ENCODE results near the gene PVALB. TPM values are rescaled to one million over a fixed set of nuclear protein-coding genes. Genes with fewer than 3 reads are reported as not detected.

PVALB gene
- total RNA-seq, 1 donor from 2014 or later: not detected

DNA sequence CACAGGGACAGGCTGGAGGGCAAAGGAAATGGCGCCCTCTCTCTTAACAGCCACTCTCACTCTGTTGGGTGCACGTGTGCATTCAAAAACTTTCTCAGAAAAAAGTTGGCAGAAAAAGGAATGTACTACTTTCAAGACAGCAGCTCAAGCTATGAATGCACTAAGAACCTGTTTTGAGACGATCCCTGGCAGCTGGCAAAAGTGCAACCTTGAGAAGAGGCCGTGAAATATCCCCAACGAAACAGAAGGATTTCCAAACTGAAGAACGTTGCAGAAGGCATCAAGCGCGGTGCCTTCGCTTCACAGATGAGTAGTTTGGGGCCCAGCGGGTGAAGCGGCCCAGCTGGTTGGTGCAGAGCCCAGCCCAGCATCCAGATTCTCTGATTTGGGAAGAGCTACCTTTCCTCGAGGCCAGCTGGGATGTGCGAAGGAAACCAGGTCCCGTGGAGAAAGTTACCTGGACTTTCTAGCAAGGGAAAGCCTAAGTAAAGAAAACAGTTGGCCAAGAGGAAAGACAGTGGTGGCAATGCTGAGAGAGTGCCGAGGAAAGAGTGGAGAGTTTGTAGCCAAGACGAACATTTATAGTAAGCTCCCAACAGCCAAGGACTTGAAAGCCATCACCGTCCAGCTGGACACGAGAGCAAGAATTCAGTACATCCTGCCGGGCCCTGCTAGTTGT lies 57.2 kb downstream of the PVALB start:
- H3K36me3 Mint-ChIP-seq (ENCODE audit: low read depth): peaks cover 5% of the 10 kb centered on the region
- H3K4me1 Mint-ChIP-seq (ENCODE audit: low read depth): peaks cover 9% of the 10 kb centered on the region
- H3K27ac Mint-ChIP-seq (ENCODE audit: unreplicated experiment): no peak overlapping the region
- DNase-seq (ENCODE audit: low spot score): peak; percentile 29
- TF ChIP-seq CTCF (IDR thresholded peaks at IDR 0.05): no peak
- H3K4me3 Mint-ChIP-seq (ENCODE audit: unreplicated experiment): no peak overlapping the region
- peaks cover 8% of the 10 kb centered on the region for H3K27me3 Mint-ChIP-seq (ENCODE audit: low read depth)
- no peaks in the 10 kb centered on the region for H3K9me3 Mint-ChIP-seq (ENCODE audit: low read depth)

- no peak for TF ChIP-seq CTCF (IDR thresholded peaks at IDR 0.05)
- no peak overlapping the region for H3K27ac Mint-ChIP-seq (ENCODE audit: unreplicated experiment)
- no peaks in the 10 kb centered on the region for H3K9me3 Mint-ChIP-seq (ENCODE audit: low read depth)
- peaks cover 9% of the 10 kb centered on the region for H3K4me1 Mint-ChIP-seq (ENCODE audit: low read depth)
- no peak overlapping the region for H3K4me3 Mint-ChIP-seq (ENCODE audit: unreplicated experiment)
- H3K27me3 Mint-ChIP-seq (ENCODE audit: low read depth): peaks cover 13% of the 10 kb centered on the region
- peaks cover 4% of the 10 kb centered on the region for H3K36me3 Mint-ChIP-seq (ENCODE audit: low read depth)
- peak; percentile 68 for DNase-seq (ENCODE audit: low spot score)
Measured at GRCh38 chr22:36758792-36759271, 58.0 kb downstream of the PVALB start.

- TF ChIP-seq CTCF (IDR thresholded peaks at IDR 0.05): peak; percentile 82
- H3K4me1 Mint-ChIP-seq (ENCODE audit: low read depth): peaks cover 6% of the 10 kb centered on the region
- peak; percentile 82 for DNase-seq (ENCODE audit: low spot score)
- no peaks in the 10 kb centered on the region for H3K9me3 Mint-ChIP-seq (ENCODE audit: low read depth)
- H3K36me3 Mint-ChIP-seq (ENCODE audit: low read depth): peaks cover 2% of the 10 kb centered on the region
- H3K27ac Mint-ChIP-seq (ENCODE audit: unreplicated experiment): no peak overlapping the region
- peaks cover 24% of the 10 kb centered on the region for H3K27me3 Mint-ChIP-seq (ENCODE audit: low read depth)
- H3K4me3 Mint-ChIP-seq (ENCODE audit: unreplicated experiment): no peak overlapping the region
Measured at GRCh38 chr22:36757668-36758211, 59.1 kb downstream of the PVALB start.

DNA sequence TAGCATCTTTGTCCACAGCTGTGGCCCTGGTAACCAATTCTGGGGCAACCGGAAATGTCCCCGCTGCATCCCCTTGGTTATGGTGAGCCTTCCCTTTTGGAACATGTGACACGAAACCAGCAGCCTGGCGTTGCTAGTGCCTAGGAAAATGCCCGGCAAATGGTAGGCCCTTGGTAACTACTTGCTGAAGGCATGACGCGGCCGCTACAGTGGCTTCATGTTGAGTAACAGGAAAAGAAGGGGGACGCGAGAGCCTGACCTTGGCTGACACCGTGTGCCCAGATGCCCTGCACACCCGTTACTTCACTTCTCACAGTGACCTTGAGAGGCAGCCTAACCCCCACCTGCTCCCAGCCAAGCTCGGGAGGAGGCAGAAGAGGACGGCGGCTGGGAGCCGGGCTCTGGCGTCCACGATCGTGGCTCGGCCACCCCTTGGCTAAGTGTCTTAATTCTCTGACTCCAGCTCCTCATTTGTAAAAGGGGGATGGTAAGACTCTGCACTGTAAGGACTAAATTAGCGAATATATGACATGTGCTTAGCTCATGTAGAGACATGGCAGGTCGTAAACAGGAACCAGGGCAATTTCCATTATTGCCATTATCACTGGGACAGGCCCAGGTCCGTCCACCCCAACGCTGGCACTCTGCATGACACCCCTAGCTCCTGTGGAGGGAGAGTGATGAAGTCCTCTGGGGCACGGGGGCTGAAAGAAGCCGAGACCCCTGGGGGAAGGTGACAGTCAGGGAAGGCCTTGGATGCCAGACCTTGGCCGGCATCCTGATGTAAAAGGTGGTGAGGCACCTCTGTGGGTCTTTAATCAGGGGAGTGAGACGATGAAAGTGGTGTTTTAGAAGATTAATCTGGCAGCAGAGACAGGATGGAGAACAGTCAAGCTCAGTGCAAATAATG lies 59.8 kb downstream of the PVALB start:
- no peaks in the 10 kb centered on the region for H3K9me3 Mint-ChIP-seq (ENCODE audit: low read depth)
- DNase-seq (ENCODE audit: low spot score): peak; percentile 73
- TF ChIP-seq CTCF (IDR thresholded peaks at IDR 0.05): no peak
- H3K4me1 Mint-ChIP-seq (ENCODE audit: low read depth): no peaks in the 10 kb centered on the region
- H3K36me3 Mint-ChIP-seq (ENCODE audit: low read depth): no peaks in the 10 kb centered on the region
- no peak overlapping the region for H3K4me3 Mint-ChIP-seq (ENCODE audit: unreplicated experiment)
- no peak overlapping the region for H3K27ac Mint-ChIP-seq (ENCODE audit: unreplicated experiment)
- H3K27me3 Mint-ChIP-seq (ENCODE audit: low read depth): peaks cover 30% of the 10 kb centered on the region

DNA sequence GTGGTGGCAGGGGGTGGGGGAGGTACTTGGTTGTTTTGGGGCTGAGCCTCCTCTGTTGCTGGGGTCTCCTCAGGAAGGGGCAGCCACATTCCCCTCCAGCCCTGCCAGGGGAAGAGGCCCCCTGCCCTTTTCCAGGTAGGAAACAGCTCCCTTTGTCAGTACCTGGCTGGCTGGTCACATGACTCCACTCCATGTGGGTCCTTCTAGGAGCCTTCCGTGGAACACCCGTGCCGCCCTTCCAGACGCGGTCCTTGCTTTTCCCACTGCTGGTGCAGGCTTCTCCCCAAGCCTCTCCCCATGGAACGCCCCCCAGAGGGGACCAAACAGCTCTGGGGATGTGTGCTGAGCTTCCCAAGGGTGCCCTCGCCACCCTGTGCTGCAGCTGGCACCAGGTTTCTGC lies 60.8 kb downstream of the PVALB start:
- Mint-ChIP-seq H3K9me3 (ENCODE audit: low read depth) (no peaks in the 10 kb centered on the region), H3K36me3 (ENCODE audit: low read depth) (no peaks in the 10 kb centered on the region), H3K4me3 (ENCODE audit: unreplicated experiment) (no peak overlapping the region), H3K27ac (ENCODE audit: unreplicated experiment) (no peak overlapping the region), H3K4me1 (ENCODE audit: low read depth) (no peaks in the 10 kb centered on the region), H3K27me3 (ENCODE audit: low read depth) (peaks cover 32% of the 10 kb centered on the region)
- DNase-seq (ENCODE audit: low spot score): peak; percentile 85
- no peak for TF ChIP-seq CTCF (IDR thresholded peaks at IDR 0.05)

Measured in chondrocyte (in vitro differentiated cells).